ENCODE measurements around the gene SP9. TPM values are rescaled to one million over a fixed set of nuclear protein-coding genes. Genes with fewer than 3 reads are reported as not detected.

SP9 gene
- total RNA-seq: not detected
- polyA plus RNA-seq: not detected

DNA sequence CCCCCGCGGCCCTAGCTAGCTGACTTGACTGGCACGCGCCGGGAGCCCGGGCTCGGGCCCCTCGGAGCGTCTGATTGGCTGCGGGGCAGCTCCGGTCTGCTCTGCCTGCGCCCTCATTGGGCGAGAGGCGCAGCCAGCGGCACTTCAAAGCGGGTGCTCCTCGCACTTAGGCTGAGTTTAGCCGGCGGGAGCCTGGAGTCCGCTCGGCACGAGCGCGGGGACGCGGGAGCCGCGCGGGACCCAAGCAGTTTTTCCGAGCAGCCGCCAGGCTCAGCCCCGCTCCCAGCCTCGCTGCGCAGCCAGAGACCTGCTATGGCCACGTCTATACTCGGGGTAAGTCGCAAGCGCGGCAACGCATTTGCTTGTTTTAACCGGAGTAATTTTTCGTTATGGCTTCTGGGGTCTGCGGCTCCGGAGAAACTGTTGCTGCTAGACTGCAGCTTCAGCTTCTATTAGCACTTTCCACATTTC lies at the start of gene SP9:
SP9 (plus strand) TSS at position 174 of the 471 bp plus-strand sequence; CDS start at position 313, 139 bp downstream.
- Histone ChIP-seq H3K9me3 (ENCODE audit: control insufficient read depth in 2 of 2, low read length in 2 of 2) (peaks cover 1 to 4% of the 10 kb centered on the region in 2 experiments), H3K27ac (ENCODE audit: insufficient read depth, low read length, poor library complexity, severe bottlenecking) (no peak within 1 kb of the TSS), H3K4me1 (ENCODE audit: control insufficient read depth, insufficient read depth, low read length, poor library complexity, severe bottlenecking) (peaks cover 63% of the 10 kb centered on the region), H3K27me3 (ENCODE audit: control insufficient read depth, insufficient read depth, low read length) (peaks cover 58% of the 10 kb centered on the region), H3K4me3 (ENCODE audit: low read depth, low read length) (peak within 1 kb of the TSS; percentile 44), H3K36me3 (ENCODE audit: control insufficient read depth, insufficient read depth, low read length) (no peaks in the 10 kb centered on the region)
- Mint-ChIP-seq H3K27ac (peak within 1 kb of the TSS; percentile 25 to 86 (median 62)), H3K4me3 (peak within 1 kb of the TSS; percentile 71 to 91 (median 84)), H3K36me3 (no peaks in the 10 kb centered on the region), H3K9me3 (peaks cover 0 to 15% (median 0%) of the 10 kb centered on the region in 7 donors), H3K4me1 (peaks cover 25 to 40% (median 31%) of the 10 kb centered on the region in 4 donors), H3K27me3 (peaks cover 82% of the 10 kb centered on the region)
- peak in 1 of 3 donors; percentile 58 for DNase-seq
- ATAC-seq (ENCODE audit: low read depth in 2 of 2): no peak

DNA sequence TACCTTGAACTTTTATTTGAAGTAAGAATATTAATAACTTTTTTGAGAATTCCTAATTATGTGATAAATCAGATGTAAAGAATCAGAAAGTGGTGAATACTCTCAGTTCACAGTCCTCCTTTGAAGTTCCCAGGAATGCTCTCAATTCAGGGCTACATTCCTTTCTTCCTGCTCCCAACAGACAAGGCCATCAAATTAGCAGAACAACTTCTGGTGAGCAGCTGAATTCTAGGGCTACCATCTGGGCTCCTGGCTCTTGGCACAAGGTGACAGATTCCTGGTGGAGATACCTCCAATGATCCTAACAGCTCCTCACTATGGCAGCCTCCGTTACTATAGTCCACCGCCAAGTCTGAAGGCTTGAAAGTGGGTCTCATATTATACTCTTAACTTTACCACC lies 48.6 kb upstream of the SP9 start:
- Mint-ChIP-seq H3K4me3 (no peak overlapping the region), H3K27ac (no peak overlapping the region), H3K4me1 (no peaks in the 10 kb centered on the region), H3K9me3 (peaks cover 0 to 14% (median 2%) of the 10 kb centered on the region in 7 donors), H3K27me3 (peaks cover 49% of the 10 kb centered on the region), H3K36me3 (no peaks in the 10 kb centered on the region)
- Histone ChIP-seq H3K27ac (ENCODE audit: insufficient read depth, low read length, poor library complexity, severe bottlenecking) (no peak overlapping the region), H3K36me3 (ENCODE audit: control insufficient read depth, insufficient read depth, low read length) (no peaks in the 10 kb centered on the region), H3K9me3 (ENCODE audit: control insufficient read depth in 2 of 2, low read length in 2 of 2) (no peaks in the 10 kb centered on the region), H3K27me3 (ENCODE audit: control insufficient read depth, insufficient read depth, low read length) (peaks cover 27% of the 10 kb centered on the region), H3K4me1 (ENCODE audit: control insufficient read depth, insufficient read depth, low read length, poor library complexity, severe bottlenecking) (no peaks in the 10 kb centered on the region), H3K4me3 (ENCODE audit: low read depth, low read length) (no peak overlapping the region)
- no peak for DNase-seq
- ATAC-seq (ENCODE audit: low read depth in 2 of 2): no peak

DNA sequence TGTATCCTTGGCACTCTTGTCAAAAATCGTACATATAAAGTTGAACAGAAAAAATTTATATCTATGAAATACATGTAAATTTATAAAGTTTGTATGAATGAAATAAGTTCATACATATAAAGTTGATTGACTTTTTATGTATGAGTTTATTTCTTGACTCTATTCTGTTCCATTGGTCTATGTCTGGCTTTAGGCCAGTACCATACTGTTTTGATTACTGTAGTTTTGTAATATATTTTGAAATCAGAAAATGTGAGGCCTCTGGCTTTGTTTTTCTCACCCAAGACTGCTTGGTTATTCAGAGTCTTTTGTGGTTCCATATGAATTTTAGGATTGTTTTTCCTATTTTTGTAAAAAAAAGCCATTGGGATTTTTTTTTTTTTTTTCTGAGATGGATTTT lies 41.8 kb upstream of the SP9 start:
- no peaks in the 10 kb centered on the region for H3K4me1 Mint-ChIP-seq
- DNase-seq (no peak), ATAC-seq (ENCODE audit: low read depth in 2 of 2) (no peak)
- H3K27ac Mint-ChIP-seq: no peak overlapping the region
- no peak overlapping the region for H3K27ac ChIP-seq (ENCODE audit: insufficient read depth, low read length, poor library complexity, severe bottlenecking)
- H3K36me3 ChIP-seq (ENCODE audit: control insufficient read depth, insufficient read depth, low read length): no peaks in the 10 kb centered on the region
- peaks cover 42% of the 10 kb centered on the region for H3K27me3 Mint-ChIP-seq
- H3K27me3 ChIP-seq (ENCODE audit: control insufficient read depth, insufficient read depth, low read length): no peaks in the 10 kb centered on the region
- no peaks in the 10 kb centered on the region for H3K4me1 ChIP-seq (ENCODE audit: control insufficient read depth, insufficient read depth, low read length, poor library complexity, severe bottlenecking)
- no peak overlapping the region for H3K4me3 Mint-ChIP-seq
- peaks cover 0 to 11% (median 0%) of the 10 kb centered on the region in 7 donors for H3K9me3 Mint-ChIP-seq
- H3K9me3 ChIP-seq (ENCODE audit: control insufficient read depth in 2 of 2, low read length in 2 of 2): peaks cover 0 to 10% of the 10 kb centered on the region in 2 experiments
- no peak overlapping the region for H3K4me3 ChIP-seq (ENCODE audit: low read depth, low read length)
- no peaks in the 10 kb centered on the region for H3K36me3 Mint-ChIP-seq

DNA sequence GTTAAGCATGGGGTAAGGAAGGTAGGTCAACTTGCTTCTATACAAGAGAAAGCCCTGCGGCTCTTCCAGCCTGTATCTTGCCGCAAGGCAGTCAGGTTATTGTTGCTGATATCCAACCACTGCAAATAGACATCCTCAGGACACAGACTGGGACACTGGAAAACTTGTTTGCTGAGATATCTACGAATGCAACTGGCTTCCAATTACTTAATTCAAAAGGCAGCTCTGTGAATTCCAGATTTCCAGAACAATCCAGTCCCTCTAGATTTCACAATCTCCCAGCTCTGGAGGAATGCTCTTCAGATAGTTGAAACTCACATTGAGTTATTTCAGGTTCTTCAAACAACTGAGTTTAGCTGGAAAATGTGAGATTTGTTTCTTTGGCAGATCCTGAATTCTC lies 34.6 kb upstream of the SP9 start:
- Histone ChIP-seq H3K9me3 (ENCODE audit: control insufficient read depth in 2 of 2, low read length in 2 of 2) (no peaks in the 10 kb centered on the region), H3K27me3 (ENCODE audit: control insufficient read depth, insufficient read depth, low read length) (no peaks in the 10 kb centered on the region), H3K36me3 (ENCODE audit: control insufficient read depth, insufficient read depth, low read length) (no peaks in the 10 kb centered on the region), H3K4me1 (ENCODE audit: control insufficient read depth, insufficient read depth, low read length, poor library complexity, severe bottlenecking) (no peaks in the 10 kb centered on the region), H3K4me3 (ENCODE audit: low read depth, low read length) (no peak overlapping the region), H3K27ac (ENCODE audit: insufficient read depth, low read length, poor library complexity, severe bottlenecking) (no peak overlapping the region)
- Mint-ChIP-seq H3K36me3 (no peaks in the 10 kb centered on the region), H3K4me1 (no peaks in the 10 kb centered on the region), H3K9me3 (peaks cover 0 to 2% (median 0%) of the 10 kb centered on the region in 7 donors), H3K27ac (no peak overlapping the region), H3K4me3 (no peak overlapping the region), H3K27me3 (peaks cover 28% of the 10 kb centered on the region)
- DNase-seq (no peak), ATAC-seq (ENCODE audit: low read depth in 2 of 2) (no peak)

DNA sequence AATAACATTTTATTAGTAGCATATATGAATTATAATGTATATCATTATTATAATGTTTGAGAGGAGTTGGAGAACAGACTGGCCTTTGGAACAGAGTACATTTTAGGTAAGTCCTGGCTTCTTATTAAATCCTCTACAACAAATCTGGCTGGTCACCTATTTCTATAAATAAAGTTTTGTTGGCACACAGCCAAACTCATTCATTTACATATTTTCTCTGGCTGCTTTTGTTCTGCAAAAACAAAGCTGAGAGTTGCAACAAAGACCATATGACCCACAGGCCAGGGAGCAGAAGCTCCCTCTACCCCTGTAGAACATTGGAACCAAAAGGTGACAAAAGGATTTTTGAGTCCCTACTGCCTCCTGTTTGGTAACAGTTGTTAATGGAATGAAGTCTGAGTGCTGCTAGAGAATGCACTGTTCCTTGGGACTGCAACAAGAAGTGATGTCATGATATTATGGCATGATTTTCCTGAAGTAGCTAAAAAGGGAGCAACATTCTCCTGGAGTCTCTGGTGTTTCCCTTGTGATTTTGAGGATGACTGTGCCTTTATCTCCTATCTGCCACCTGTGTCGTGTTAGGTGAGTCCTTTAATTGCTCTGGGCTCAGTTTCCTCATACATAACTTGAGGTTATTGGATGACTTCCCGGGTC lies 22.0 kb upstream of the SP9 start:
- Histone ChIP-seq H3K27me3 (ENCODE audit: control insufficient read depth, insufficient read depth, low read length) (peaks cover 27% of the 10 kb centered on the region), H3K9me3 (ENCODE audit: control insufficient read depth in 2 of 2, low read length in 2 of 2) (no peaks in the 10 kb centered on the region), H3K4me1 (ENCODE audit: control insufficient read depth, insufficient read depth, low read length, poor library complexity, severe bottlenecking) (no peaks in the 10 kb centered on the region), H3K4me3 (ENCODE audit: low read depth, low read length) (no peak overlapping the region), H3K27ac (ENCODE audit: insufficient read depth, low read length, poor library complexity, severe bottlenecking) (no peak overlapping the region), H3K36me3 (ENCODE audit: control insufficient read depth, insufficient read depth, low read length) (no peaks in the 10 kb centered on the region)
- no peak for ATAC-seq (ENCODE audit: low read depth in 2 of 2)
- Mint-ChIP-seq H3K36me3 (no peaks in the 10 kb centered on the region), H3K27ac (no peak overlapping the region), H3K4me1 (no peaks in the 10 kb centered on the region), H3K4me3 (no peak overlapping the region), H3K9me3 (peaks cover 0 to 4% (median 0%) of the 10 kb centered on the region in 7 donors), H3K27me3 (peaks cover 57% of the 10 kb centered on the region)
- no peak for DNase-seq

DNA sequence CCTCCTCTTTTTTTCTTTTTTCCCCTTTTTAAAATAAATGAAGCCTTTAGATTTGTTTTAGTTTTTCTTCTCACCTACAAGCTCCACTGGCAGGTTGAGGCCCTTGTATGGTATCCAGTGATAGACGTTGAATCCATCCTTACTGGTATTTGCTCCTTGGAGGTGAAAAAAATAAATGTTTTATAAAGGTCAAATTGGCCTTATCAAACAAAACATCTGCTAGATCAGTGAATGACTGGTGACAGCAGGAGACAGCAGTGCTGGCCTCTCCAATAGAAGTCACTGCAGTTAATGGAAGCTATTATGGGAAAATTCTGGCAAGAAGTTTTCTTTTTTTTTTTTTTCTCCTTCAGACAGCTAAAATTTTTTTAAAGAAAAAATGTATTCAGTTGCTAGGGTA lies 12.6 kb upstream of the SP9 start:
- Histone ChIP-seq H3K4me3 (ENCODE audit: low read depth, low read length) (no peak overlapping the region), H3K9me3 (ENCODE audit: control insufficient read depth in 2 of 2, low read length in 2 of 2) (no peaks in the 10 kb centered on the region), H3K4me1 (ENCODE audit: control insufficient read depth, insufficient read depth, low read length, poor library complexity, severe bottlenecking) (peaks cover 14% of the 10 kb centered on the region), H3K27ac (ENCODE audit: insufficient read depth, low read length, poor library complexity, severe bottlenecking) (no peak overlapping the region), H3K27me3 (ENCODE audit: control insufficient read depth, insufficient read depth, low read length) (peaks cover 19% of the 10 kb centered on the region), H3K36me3 (ENCODE audit: control insufficient read depth, insufficient read depth, low read length) (no peaks in the 10 kb centered on the region)
- Mint-ChIP-seq H3K9me3 (peaks cover 0 to 3% (median 0%) of the 10 kb centered on the region in 7 donors), H3K27ac (no peak overlapping the region), H3K27me3 (peaks cover 85% of the 10 kb centered on the region), H3K36me3 (no peaks in the 10 kb centered on the region), H3K4me3 (no peak overlapping the region), H3K4me1 (peaks cover 3 to 15% (median 10%) of the 10 kb centered on the region in 4 donors)
- no peak for DNase-seq
- no peak for ATAC-seq (ENCODE audit: low read depth in 2 of 2)

DNA sequence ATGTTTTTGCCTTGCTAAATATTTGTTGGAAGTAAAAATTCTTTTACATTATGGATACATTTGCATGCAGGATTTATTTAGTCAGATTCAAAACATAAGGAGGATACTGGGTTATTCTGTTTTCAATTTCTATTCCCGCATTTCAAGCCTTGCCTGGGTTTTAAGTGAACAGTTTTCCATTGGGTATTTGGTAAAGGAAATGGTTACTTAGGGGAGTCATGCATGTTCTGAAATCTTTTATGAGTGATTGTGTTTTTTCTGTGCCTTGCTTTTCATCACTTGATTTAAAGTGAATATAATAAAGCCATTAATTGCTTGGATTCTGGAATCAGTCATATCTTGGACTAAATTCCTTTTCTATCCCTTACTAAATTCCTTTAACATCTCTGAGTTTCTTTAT lies 12.0 kb upstream of the SP9 start:
- H3K4me1 ChIP-seq (ENCODE audit: control insufficient read depth, insufficient read depth, low read length, poor library complexity, severe bottlenecking): peaks cover 19% of the 10 kb centered on the region
- no peaks in the 10 kb centered on the region for H3K9me3 ChIP-seq (ENCODE audit: control insufficient read depth in 2 of 2, low read length in 2 of 2)
- no peaks in the 10 kb centered on the region for H3K36me3 ChIP-seq (ENCODE audit: control insufficient read depth, insufficient read depth, low read length)
- no peak overlapping the region for H3K4me3 Mint-ChIP-seq
- H3K27me3 Mint-ChIP-seq: peaks cover 91% of the 10 kb centered on the region
- H3K36me3 Mint-ChIP-seq: no peaks in the 10 kb centered on the region
- peaks cover 0 to 5% (median 0%) of the 10 kb centered on the region in 7 donors for H3K9me3 Mint-ChIP-seq
- peaks cover 5 to 21% (median 15%) of the 10 kb centered on the region in 4 donors for H3K4me1 Mint-ChIP-seq
- ATAC-seq (ENCODE audit: low read depth in 2 of 2): no peak
- DNase-seq: no peak
- peaks cover 23% of the 10 kb centered on the region for H3K27me3 ChIP-seq (ENCODE audit: control insufficient read depth, insufficient read depth, low read length)
- H3K27ac Mint-ChIP-seq: no peak overlapping the region
- H3K27ac ChIP-seq (ENCODE audit: insufficient read depth, low read length, poor library complexity, severe bottlenecking): no peak overlapping the region
- no peak overlapping the region for H3K4me3 ChIP-seq (ENCODE audit: low read depth, low read length)

DNA sequence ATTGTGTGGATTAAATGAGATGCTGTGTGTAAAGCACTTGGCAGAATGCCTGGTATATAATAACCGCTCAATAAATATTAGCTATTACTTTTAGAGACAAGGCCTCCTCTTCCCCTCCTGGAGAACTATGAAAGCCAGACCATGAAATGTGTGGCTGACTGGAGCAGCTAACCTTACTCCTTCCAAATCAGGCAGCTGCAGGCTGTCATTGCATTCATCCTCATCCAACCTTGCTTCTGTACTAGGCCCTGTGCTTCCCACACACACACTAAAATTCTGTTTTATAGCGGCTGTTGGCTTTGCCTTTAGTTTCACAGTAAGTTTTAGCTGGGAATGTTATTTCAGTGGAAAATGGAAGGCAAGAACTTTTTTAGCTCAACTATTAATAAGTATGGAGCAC lies 10.2 kb upstream of the SP9 start:
- ATAC-seq (ENCODE audit: low read depth in 2 of 2) (no peak), DNase-seq (no peak)
- no peaks in the 10 kb centered on the region for H3K36me3 Mint-ChIP-seq
- H3K4me1 ChIP-seq (ENCODE audit: control insufficient read depth, insufficient read depth, low read length, poor library complexity, severe bottlenecking): peaks cover 28% of the 10 kb centered on the region
- no peak overlapping the region for H3K4me3 ChIP-seq (ENCODE audit: low read depth, low read length)
- H3K9me3 ChIP-seq (ENCODE audit: control insufficient read depth in 2 of 2, low read length in 2 of 2): no peaks in the 10 kb centered on the region
- peaks cover 96% of the 10 kb centered on the region for H3K27me3 Mint-ChIP-seq
- H3K4me1 Mint-ChIP-seq: peaks cover 11 to 35% (median 21%) of the 10 kb centered on the region in 4 donors
- H3K4me3 Mint-ChIP-seq: peak overlapping the region in 1 of 4 donors; percentile 35
- peaks cover 0 to 8% (median 0%) of the 10 kb centered on the region in 7 donors for H3K9me3 Mint-ChIP-seq
- H3K36me3 ChIP-seq (ENCODE audit: control insufficient read depth, insufficient read depth, low read length): no peaks in the 10 kb centered on the region
- H3K27me3 ChIP-seq (ENCODE audit: control insufficient read depth, insufficient read depth, low read length): peaks cover 32% of the 10 kb centered on the region
- no peak overlapping the region for H3K27ac Mint-ChIP-seq
- H3K27ac ChIP-seq (ENCODE audit: insufficient read depth, low read length, poor library complexity, severe bottlenecking): no peak overlapping the region
